Erythroblast (primary cell): ENCODE results near the gene AP3S1.

Experiments
- GATA1 ChIP-seq: IDR thresholded peaks from 2 replicates; pipeline ENCODE4 v1.6.1; 2011; ENCODE audit warnings: low read depth, mild to moderate bottlenecking, control low read depth, low read length, moderate library complexity
- POLR2A ChIP-seq: IDR thresholded peaks from 2 replicates; pipeline ENCODE4 v1.6.1; 2011; ENCODE audit warnings: mild to moderate bottlenecking, low read length

DNA sequence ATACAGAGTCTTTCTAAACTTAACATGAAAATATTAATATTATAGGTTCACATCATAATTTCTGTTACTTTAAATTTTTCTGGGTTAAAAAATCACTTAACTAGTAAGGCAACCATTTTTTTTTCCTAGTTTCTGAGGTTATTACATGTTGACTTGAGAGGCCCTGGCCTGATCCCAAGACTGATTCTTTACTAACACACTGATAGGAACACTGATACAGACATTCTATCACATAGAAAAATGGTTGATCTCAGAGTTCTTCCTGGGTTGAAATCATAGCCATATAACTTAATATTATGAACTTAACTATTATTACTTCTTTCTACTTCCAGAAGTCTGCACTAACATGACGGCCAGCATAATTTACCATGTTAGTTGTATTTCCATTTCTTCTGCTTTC, 43.0 kb downstream of the AP3S1 start:
- TF ChIP-seq POLR2A (no peak), GATA1 (no peak)
